IMR-90 (cell line): Measurements from ENCODE around the gene SYT11. TPM values are rescaled to one million over a fixed set of nuclear protein-coding genes. Genes with fewer than 3 reads are reported as not detected.

Source experiments
- ATAC-seq: fragments of 200-7000 bp; cut with Tn5 transposase; 2 replicates; pipeline ENCODE4 v1.9.1; 2020; ENCODE audit warnings: low read depth, mild to moderate bottlenecking, moderate library complexity
- BruUV-seq: library from RNA; stranded (reverse); fragments of 400-500 nt; replicated peaks from 2 replicates; lab custom pipeline; 2021; lab: Mats Ljungman, UMichigan
- CTCF ChIA-PET: fragments of 300-600 bp; formaldehyde crosslinking; extraction: SDS; loops from one replicate; lab custom pipeline; 2021; ENCODE audit warnings: antibody characterized with exemption; lab: Yijun Ruan, JAX
- POLR2A ChIA-PET: fragments of 300-600 bp; sonication (Branson Sonifier 250); formaldehyde crosslinking; loops from one replicate; lab custom pipeline; 2022; ENCODE audit warnings: antibody characterized with exemption; ENCODE audit not compliant: unreplicated experiment; lab: Charles Lee
- DNase-seq: peaks from one replicate; pipeline ENCODE4 v3.0.0; 2013
- H2AFZ ChIP-seq: replicated peaks from 2 replicates; pipeline ENCODE3; 2013; ENCODE audit warnings: low read length, mild to moderate bottlenecking; ENCODE audit not compliant: poor library complexity
- H2AK5ac ChIP-seq: 2 replicates; pipeline ENCODE4 v1.6.1; 2013; ENCODE audit warnings: low read depth, low read length, inconsistent platforms
- H2AK9ac ChIP-seq: replicated peaks from 2 replicates; pipeline ENCODE3; 2013; ENCODE audit warnings: mild to moderate bottlenecking, low read depth, low read length, moderate library complexity; ENCODE audit not compliant: poor library complexity
- H2BK120ac ChIP-seq: 2 replicates; pipeline ENCODE4 v1.6.1; 2013; ENCODE audit warnings: low read depth, low read length, inconsistent platforms
- H2BK15ac ChIP-seq: 3 replicates; pipeline ENCODE4 v1.6.1; 2013; ENCODE audit warnings: low read depth, low read length, inconsistent platforms
- H2BK20ac ChIP-seq: 2 replicates; pipeline ENCODE4 v1.6.1; 2013; ENCODE audit warnings: low read depth, mild to moderate bottlenecking, inconsistent platforms, low read length, moderate library complexity
- H2BK5ac ChIP-seq: 2 replicates; pipeline ENCODE4 v1.6.1; 2013; ENCODE audit warnings: mild to moderate bottlenecking, low read depth, low read length, inconsistent platforms; ENCODE audit not compliant: poor library complexity, severe bottlenecking
- H3K14ac ChIP-seq: replicated peaks from 2 replicates; pipeline ENCODE4 v1.6.1; 2013; ENCODE audit warnings: low read depth, low read length, inconsistent platforms
- H3K18ac ChIP-seq: 2 replicates; pipeline ENCODE4 v1.6.1; 2013; ENCODE audit warnings: low read depth, low read length, control low read depth
- H3K23ac ChIP-seq: 2 replicates; pipeline ENCODE4 v1.6.1; 2013; ENCODE audit warnings: low read depth, low read length, inconsistent platforms
- H3K27ac ChIP-seq: 2 replicates; pipeline ENCODE4 v1.5.1; 2013; ENCODE audit warnings: mild to moderate bottlenecking, control low read depth, low read length; ENCODE audit not compliant: insufficient read depth
- H3K27me3 ChIP-seq: 2 replicates; pipeline ENCODE4 v1.6.1; 2013; ENCODE audit warnings: low read length; ENCODE audit not compliant: control insufficient read depth, insufficient read depth
- H3K36me3 ChIP-seq: 2 replicates; pipeline ENCODE4 v1.6.1; 2013; ENCODE audit warnings: low read length, mixed read lengths; ENCODE audit not compliant: control insufficient read depth, insufficient read depth
- H3K4ac ChIP-seq: 2 replicates; pipeline ENCODE4 v1.6.1; 2013; ENCODE audit warnings: low read depth, low read length, inconsistent platforms
- H3K4me1 ChIP-seq: 2 replicates; pipeline ENCODE4 v1.6.1; 2013; ENCODE audit warnings: low read length, mixed read lengths; ENCODE audit not compliant: control insufficient read depth, insufficient read depth
- H3K4me2 ChIP-seq: 2 replicates; pipeline ENCODE4 v1.6.1; 2013; ENCODE audit warnings: low read depth, mild to moderate bottlenecking, control low read depth, low read length, moderate library complexity
- H3K4me3 ChIP-seq: 2 replicates; pipeline ENCODE4 v1.5.1; 2013; ENCODE audit warnings: low read depth, mild to moderate bottlenecking, control low read depth, low read length, moderate library complexity; ENCODE audit not compliant: insufficient read depth
- H3K56ac ChIP-seq: 2 replicates; pipeline ENCODE4 v1.6.1; 2013; ENCODE audit warnings: low read length, inconsistent platforms; ENCODE audit not compliant: insufficient read depth; ENCODE audit errors: extremely low read depth
- H3K79me1 ChIP-seq, 2 experiments: 2 replicates each; pipeline ENCODE4 v1.6.1; 2013; ENCODE audit warnings: low read length in 2 of 2, inconsistent platforms in 1 of 2, low read depth in 1 of 2
- H3K9ac ChIP-seq: 2 replicates; pipeline ENCODE4 v1.6.1; 2013; ENCODE audit warnings: low read depth, low read length, control low read depth
- H3K9me1 ChIP-seq: 2 replicates; pipeline ENCODE4 v1.6.1; 2013; ENCODE audit warnings: low read length, inconsistent platforms; ENCODE audit not compliant: insufficient read depth
- H3K9me3 ChIP-seq: 2 replicates; pipeline ENCODE4 v1.6.1; 2013; ENCODE audit warnings: low read length; ENCODE audit not compliant: control insufficient read depth, insufficient read depth
- H4K20me1 ChIP-seq: 2 replicates; pipeline ENCODE4 v1.6.1; 2013; ENCODE audit warnings: low read length, inconsistent platforms; ENCODE audit not compliant: insufficient read depth
- H4K5ac ChIP-seq: 2 replicates; pipeline ENCODE4 v1.6.1; 2013; ENCODE audit warnings: mild to moderate bottlenecking, low read depth, low read length, control low read depth
- H4K8ac ChIP-seq, 2 experiments: 2 replicates each; pipeline ENCODE4 v1.6.1; 2013; ENCODE audit warnings: low read depth in 2 of 2, low read length in 2 of 2, control low read depth in 1 of 2, inconsistent platforms in 1 of 2
- H4K91ac ChIP-seq: 2 replicates; pipeline ENCODE4 v1.6.1; 2013; ENCODE audit warnings: low read depth, low read length, inconsistent platforms; ENCODE audit not compliant: insufficient read depth
- MAZ ChIP-seq: IDR thresholded peaks from 2 replicates; pipeline ENCODE4 v1.6.1; 2012; ENCODE audit warnings: low read depth, mild to moderate bottlenecking, low read length, improper control_type of control experiment, moderate library complexity, borderline replicate concordance
- MXI1 ChIP-seq: IDR thresholded peaks from 2 replicates; pipeline ENCODE4 v1.6.1; 2012; ENCODE audit warnings: low read depth, mild to moderate bottlenecking, low read length, moderate library complexity, borderline replicate concordance
- NFE2L2 ChIP-seq: fragments of 150-350 bp; IDR thresholded peaks from 2 replicates; pipeline ENCODE4 v1.6.1; 2016; ENCODE audit warnings: low read depth, mild to moderate bottlenecking, low read length
- POLR2A ChIP-seq: IDR thresholded peaks from 2 replicates; pipeline ENCODE4 v1.6.1; 2012; ENCODE audit warnings: mild to moderate bottlenecking, low read depth, low read length
- RAD21 ChIP-seq: IDR thresholded peaks from 2 replicates; pipeline ENCODE4 v1.6.1; 2012; ENCODE audit warnings: low read length, improper control_type of control experiment
- WGBS, 2 experiments: methylation state at CpG; one replicate each; pipeline versions ENCODE4 v1.1.5 to v1.1.7; 2013; ENCODE audit warnings: missing lambda C conversion rate in 2 of 2; ENCODE audit not compliant: insufficient read length in 1 of 2; ENCODE audit errors: extremely low coverage in 2 of 2; 5-methylcytosine and 5-hydroxymethylcytosine counted together
- dilution Hi-C: fragments of 300-500 bp; cut with HindIII; formaldehyde crosslinking; loops from one replicate; pipeline ENCODE4 v1.14.3; 2018; ENCODE audit warnings: low sequenced_read_pairs; ENCODE audit not compliant: unreplicated experiment
- in situ Hi-C: fragments of 300-500 bp; cut with MboI; formaldehyde crosslinking; loops from 3 replicates; pipeline ENCODE4 v1.14.3; 2019; ENCODE audit warnings: low sequenced_read_pairs, inconsistent platforms, mixed read lengths
- intact Hi-C: fragments of 100-400 bp; cut with micrococcal nuclease; formaldehyde crosslinking; loops from 2 replicates; pipeline ENCODE4 v1.10.0; 2022
- polyA plus RNA-seq, 3 experiments: library from polyadenylated mRNA; depleted of rRNA; stranded (reverse); fragments of >200 nt; gene quantifications; 2 replicates each; pipeline ENCODE4 v1.2.3, GENCODE V29; 2012; ENCODE audit warnings: low replicate concordance in 1 of 3
- total RNA-seq: library from RNA; depleted of rRNA; stranded (reverse); fragments of >200 nt; gene quantifications from 2 replicates; pipeline ENCODE4 v1.2.3, GENCODE V29; 2012

The SYT11 gene
- total and polyA plus RNA-seq, 2 of the 4 experiments (the other 2 are of a cell fraction): 22.9 to 43.7 TPM

DNA sequence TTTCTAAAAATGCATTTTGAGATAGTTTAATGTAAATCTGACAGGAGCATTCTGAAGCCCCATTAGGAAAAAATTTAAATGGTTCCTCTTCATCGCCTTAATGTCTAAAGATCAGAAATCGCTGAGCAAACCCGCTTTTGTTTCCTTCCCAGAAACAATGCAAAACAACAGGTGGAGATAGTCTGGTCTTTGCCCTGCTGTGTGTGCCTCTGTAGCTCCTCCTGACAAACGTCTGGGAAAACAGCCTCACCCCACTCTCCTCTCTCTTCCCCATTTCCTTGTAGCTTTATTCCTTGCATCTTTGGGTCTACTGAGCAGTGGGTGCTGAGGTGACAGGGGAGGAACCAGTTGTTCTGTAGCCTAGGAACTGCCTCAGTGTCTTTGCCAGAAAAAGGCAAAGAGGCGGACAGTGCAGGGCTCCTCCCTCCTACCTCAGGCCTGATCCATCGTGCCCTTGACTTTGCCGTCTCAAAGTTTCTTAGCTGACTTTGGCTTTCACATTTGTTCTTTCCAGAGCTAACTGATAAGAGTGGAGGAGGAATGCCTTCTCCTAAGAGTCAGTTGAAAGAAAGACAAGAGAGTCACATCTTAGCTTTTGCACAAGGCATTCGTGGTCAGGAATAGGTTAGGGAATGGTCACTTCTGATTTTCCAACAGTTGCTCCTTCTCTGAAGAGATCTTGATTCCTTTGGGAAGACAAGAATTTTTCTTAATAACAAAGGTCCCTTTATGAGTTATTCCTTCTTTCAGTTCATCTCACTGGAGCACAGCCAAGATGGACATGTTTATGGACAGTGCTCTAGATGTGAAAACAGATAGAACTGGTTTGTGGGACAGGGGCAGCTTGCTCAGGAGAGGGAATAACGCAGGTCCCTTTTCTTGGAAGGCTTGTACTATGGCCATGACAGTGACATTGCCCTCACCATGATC, 24.9 kb downstream of the SYT11 start:
- H3K4me3 ChIP-seq: no peak overlapping the region
- peak overlapping the region; percentile 17; the same call in 1 of the 2 replicates for H3K4me2 ChIP-seq
- H4K8ac ChIP-seq: 0 out of 4 replicates have a peak overlapping the region, but pooled peaks of 1 of the 2 experiments have one; percentile 3
- H3K27ac ChIP-seq: peak overlapping the region; percentile 31; the same call in 1 of the 2 replicates
- dilution Hi-C loops (no loop called here), in situ Hi-C loops (no loop called here), intact Hi-C loops (no loop called here)
- DNase-seq: peak; percentile 42
- ChIA-PET POLR2A (no interaction called here), CTCF (interaction anchor here (1.6 to 2.0 kb wide), 2 partner anchors 9 to 19 kb away, joined by 3 to 4 read pairs; no protein-coding TSS in a partner anchor)
- no peak overlapping the region for H2AK5ac ChIP-seq
- no peak overlapping the region for H3K9ac ChIP-seq
- no peak overlapping the region for H2BK15ac ChIP-seq
- H3K9me3 ChIP-seq: no peaks in the 10 kb centered on the region
- peak overlapping the region; percentile 25 for H2BK5ac ChIP-seq
- H3K4me1 ChIP-seq: peaks cover 13% of the 10 kb centered on the region
- peak overlapping the region; percentile 43; the same call in 1 of the 2 replicates for H3K18ac ChIP-seq
- no peak overlapping the region for H2AK9ac ChIP-seq
- 0 out of 2 replicates have a peak overlapping the region, but pooled peaks have one; percentile 35 for H3K14ac ChIP-seq
- no peak overlapping the region for H4K5ac ChIP-seq
- ATAC-seq: peak; percentile 48
- no peaks in the 10 kb centered on the region for H4K20me1 ChIP-seq
- H2AFZ ChIP-seq: no peak overlapping the region
- H2BK20ac ChIP-seq: no peak overlapping the region
- no peaks in the 10 kb centered on the region for H3K9me1 ChIP-seq
- no peak overlapping the region for H3K23ac ChIP-seq
- H3K56ac ChIP-seq: no peak overlapping the region
- peaks cover 10% of the 10 kb centered on the region for H3K36me3 ChIP-seq
- 0 out of 2 replicates have a peak overlapping the region, but pooled peaks have one; percentile 14 for H3K4ac ChIP-seq
- no peak overlapping the region for H4K91ac ChIP-seq
- H3K27me3 ChIP-seq: no peaks in the 10 kb centered on the region
- no CpG with 5 or more reads among the region's 9 CpGs for WGBS, 2 experiments
- no peak overlapping the region for H2BK120ac ChIP-seq
- H3K79me1 ChIP-seq: peaks cover 0 to 2% of the 10 kb centered on the region in 2 experiments; a peak in 2 of 4 replicates
- BruUV-seq: no TSS peak
- no peak for TF ChIP-seq MXI1
- no peak for TF ChIP-seq POLR2A
- TF ChIP-seq MAZ: no peak
- TF ChIP-seq RAD21: no peak
- no peak for TF ChIP-seq NFE2L2
